SK-N-SH treated with all-trans-retinoic acid at 6 μM for 48 hours (cell line): ENCODE data around the gene CDHR3.

ENCODE experiments used
- ATAC-seq: fragments of 200-7000 bp; cut with Tn5 transposase; 3 replicates; pipeline ENCODE4 v1.9.1; 2020; ENCODE audit warnings: mild to moderate bottlenecking, moderate library complexity
- CSDC2 ChIP-seq: fragments of 250-450 bp; sonication (Bioruptor Pico); IDR thresholded peaks from 2 replicates; pipeline ENCODE4 v1.5.0; 2020; ENCODE audit warnings: mild to moderate bottlenecking, moderate library complexity
- ESRRG ChIP-seq: fragments of 250-450 bp; sonication (Bioruptor Pico); IDR thresholded peaks from 2 replicates; pipeline ENCODE4 v1.6.1; 2021; ENCODE audit warnings: mild to moderate bottlenecking
- GLIS3 ChIP-seq: fragments of 250-450 bp; sonication (Bioruptor Pico); IDR thresholded peaks from 2 replicates; pipeline ENCODE4 v1.5.0; 2020; ENCODE audit warnings: mild to moderate bottlenecking, moderate library complexity
- ISL1 ChIP-seq: fragments of 250-450 bp; sonication (Bioruptor Pico); IDR thresholded peaks from 2 replicates; pipeline ENCODE4 v2.1.2; 2022; ENCODE audit warnings: mild to moderate bottlenecking, moderate library complexity
- OSR1 ChIP-seq: fragments of 250-450 bp; sonication (Bioruptor Pico); IDR thresholded peaks from 2 replicates; pipeline ENCODE4 v1.8.0; 2022; ENCODE audit warnings: moderate library complexity, mild to moderate bottlenecking, inconsistent platforms
- PPARA ChIP-seq: fragments of 250-450 bp; sonication (Bioruptor Pico); IDR thresholded peaks from 2 replicates; pipeline ENCODE4 v1.5.0; 2020; ENCODE audit warnings: mild to moderate bottlenecking, borderline replicate concordance
- RARB ChIP-seq: fragments of 250-450 bp; sonication (Bioruptor Pico); IDR thresholded peaks from 2 replicates; pipeline ENCODE4 v1.8.0; 2021; ENCODE audit warnings: mild to moderate bottlenecking, moderate library complexity
- SNAI2 ChIP-seq: fragments of 250-450 bp; sonication (Bioruptor Pico); IDR thresholded peaks from 2 replicates; pipeline ENCODE4 v1.5.0; 2020; ENCODE audit warnings: mild to moderate bottlenecking, moderate library complexity
- TCF4 ChIP-seq: fragments of 250-450 bp; sonication (Bioruptor Pico); IDR thresholded peaks from 2 replicates; pipeline ENCODE4 v1.8.0; 2021; ENCODE audit warnings: mild to moderate bottlenecking, moderate library complexity, borderline replicate concordance
- TOX ChIP-seq: fragments of 250-450 bp; sonication (Bioruptor Pico); IDR thresholded peaks from 2 replicates; pipeline ENCODE4 v1.8.0; 2021; ENCODE audit warnings: mild to moderate bottlenecking, moderate library complexity, borderline replicate concordance
- ZC3H10 ChIP-seq: fragments of 250-450 bp; sonication (Bioruptor Pico); IDR thresholded peaks from 2 replicates; pipeline ENCODE4 v1.5.1; 2021; ENCODE audit warnings: mild to moderate bottlenecking, moderate library complexity
- ZFP3 ChIP-seq: fragments of 250-450 bp; sonication (Bioruptor Pico); IDR thresholded peaks from 2 replicates; pipeline ENCODE4 v1.5.0; 2020; ENCODE audit warnings: mild to moderate bottlenecking, moderate library complexity
- ZFP30 ChIP-seq: fragments of 450-650 bp; formaldehyde crosslinking; IDR thresholded peaks from 2 replicates; pipeline ENCODE4 v1.5.0; 2022; ENCODE audit warnings: mild to moderate bottlenecking, moderate library complexity
- ZNF565 ChIP-seq: fragments of 450-650 bp; formaldehyde crosslinking; conservative IDR thresholded peaks from 2 replicates; pipeline ENCODE4 v1.5.0; 2020; ENCODE audit warnings: low read depth, mild to moderate bottlenecking, moderate library complexity
- ZNF70 ChIP-seq: fragments of 450-650 bp; formaldehyde crosslinking; IDR thresholded peaks from 2 replicates; pipeline ENCODE4 v1.5.0; 2020; ENCODE audit warnings: mild to moderate bottlenecking, moderate library complexity
- ZNF8 ChIP-seq: fragments of 450-650 bp; formaldehyde crosslinking; IDR thresholded peaks from 2 replicates; pipeline ENCODE4 v1.5.0; 2020; ENCODE audit warnings: mild to moderate bottlenecking, moderate library complexity
- TF ChIP-seq, protein P1 (sequence below): fragments of 250-450 bp; sonication (Bioruptor Pico); IDR thresholded peaks from 2 replicates; pipeline ENCODE4 v1.8.0; 2021; ENCODE audit warnings: low read depth, mild to moderate bottlenecking, moderate library complexity, borderline replicate concordance
- TF ChIP-seq, protein P2 (sequence below): fragments of 250-450 bp; sonication (Bioruptor Pico); IDR thresholded peaks from 2 replicates; pipeline ENCODE4 v1.5.1; 2021; ENCODE audit warnings: mild to moderate bottlenecking, moderate library complexity
- TF ChIP-seq, protein P3 (sequence below): fragments of 250-450 bp; sonication (Bioruptor Pico); IDR thresholded peaks from 2 replicates; pipeline ENCODE4 v1.5.0; 2020; ENCODE audit warnings: mild to moderate bottlenecking, moderate library complexity
- TF ChIP-seq, protein P4 (sequence below): fragments of 250-450 bp; sonication (Bioruptor Pico); IDR thresholded peaks from 2 replicates; pipeline ENCODE4 v1.8.0; 2020; ENCODE audit warnings: mild to moderate bottlenecking, moderate library complexity, borderline replicate concordance
- TF ChIP-seq, protein P5 (sequence below): fragments of 250-450 bp; sonication (Bioruptor Pico); IDR thresholded peaks from 2 replicates; pipeline ENCODE4 v1.5.1; 2020; ENCODE audit warnings: low read depth, mild to moderate bottlenecking, moderate library complexity

Gene CDHR3

DNA sequence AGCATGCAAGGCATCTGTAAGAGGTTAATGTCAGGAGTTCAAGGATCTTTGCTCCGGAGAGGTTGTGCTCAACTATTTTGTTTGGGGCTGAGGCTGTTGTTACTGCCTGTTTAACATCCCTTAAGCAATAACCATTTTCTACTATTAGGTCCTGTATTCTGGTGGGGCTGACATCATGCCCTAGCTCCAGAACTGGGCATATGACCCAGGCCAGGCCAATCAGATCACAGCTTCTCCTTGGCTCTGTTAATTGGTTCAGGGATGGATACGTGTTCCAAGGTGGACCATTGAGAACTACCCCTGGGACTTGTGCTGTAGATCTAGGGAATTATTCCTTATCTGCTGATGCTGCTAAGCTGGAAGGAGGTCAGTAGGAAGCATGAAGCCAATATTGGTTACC, 82.1 kb downstream of the CDHR3 start:
- TF ChIP-seq TCF4 (CRISPR knock-in tag) (no peak), ISL1 (CRISPR knock-in tag) (no peak), RARB (no peak), PPARA (CRISPR knock-in tag) (no peak), ZNF565 (CRISPR knock-in tag) (no peak), ESRRG (CRISPR knock-in tag) (no peak), SNAI2 (CRISPR knock-in tag) (no peak)
- TF ChIP-seq, protein P1, sequence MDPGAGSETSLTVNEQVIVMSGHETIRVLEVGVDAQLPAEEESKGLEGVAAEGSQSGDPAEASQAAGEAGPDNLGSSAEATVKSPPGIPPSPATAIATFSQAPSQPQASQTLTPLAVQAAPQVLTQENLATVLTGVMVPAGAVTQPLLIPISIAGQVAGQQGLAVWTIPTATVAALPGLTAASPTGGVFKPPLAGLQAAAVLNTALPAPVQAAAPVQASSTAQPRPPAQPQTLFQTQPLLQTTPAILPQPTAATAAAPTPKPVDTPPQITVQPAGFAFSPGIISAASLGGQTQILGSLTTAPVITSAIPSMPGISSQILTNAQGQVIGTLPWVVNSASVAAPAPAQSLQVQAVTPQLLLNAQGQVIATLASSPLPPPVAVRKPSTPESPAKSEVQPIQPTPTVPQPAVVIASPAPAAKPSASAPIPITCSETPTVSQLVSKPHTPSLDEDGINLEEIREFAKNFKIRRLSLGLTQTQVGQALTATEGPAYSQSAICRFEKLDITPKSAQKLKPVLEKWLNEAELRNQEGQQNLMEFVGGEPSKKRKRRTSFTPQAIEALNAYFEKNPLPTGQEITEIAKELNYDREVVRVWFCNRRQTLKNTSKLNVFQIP (CRISPR knock-in tag), result no peak
- TF ChIP-seq, protein P2, sequence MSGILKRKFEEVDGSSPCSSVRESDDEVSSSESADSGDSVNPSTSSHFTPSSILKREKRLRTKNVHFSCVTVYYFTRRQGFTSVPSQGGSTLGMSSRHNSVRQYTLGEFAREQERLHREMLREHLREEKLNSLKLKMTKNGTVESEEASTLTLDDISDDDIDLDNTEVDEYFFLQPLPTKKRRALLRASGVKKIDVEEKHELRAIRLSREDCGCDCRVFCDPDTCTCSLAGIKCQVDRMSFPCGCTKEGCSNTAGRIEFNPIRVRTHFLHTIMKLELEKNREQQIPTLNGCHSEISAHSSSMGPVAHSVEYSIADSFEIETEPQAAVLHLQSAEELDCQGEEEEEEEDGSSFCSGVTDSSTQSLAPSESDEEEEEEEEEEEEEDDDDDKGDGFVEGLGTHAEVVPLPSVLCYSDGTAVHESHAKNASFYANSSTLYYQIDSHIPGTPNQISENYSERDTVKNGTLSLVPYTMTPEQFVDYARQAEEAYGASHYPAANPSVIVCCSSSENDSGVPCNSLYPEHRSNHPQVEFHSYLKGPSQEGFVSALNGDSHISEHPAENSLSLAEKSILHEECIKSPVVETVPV, result no peak
- TF ChIP-seq, all 23 proteins: peak for 0
- peak; percentile 8 for ATAC-seq

DNA sequence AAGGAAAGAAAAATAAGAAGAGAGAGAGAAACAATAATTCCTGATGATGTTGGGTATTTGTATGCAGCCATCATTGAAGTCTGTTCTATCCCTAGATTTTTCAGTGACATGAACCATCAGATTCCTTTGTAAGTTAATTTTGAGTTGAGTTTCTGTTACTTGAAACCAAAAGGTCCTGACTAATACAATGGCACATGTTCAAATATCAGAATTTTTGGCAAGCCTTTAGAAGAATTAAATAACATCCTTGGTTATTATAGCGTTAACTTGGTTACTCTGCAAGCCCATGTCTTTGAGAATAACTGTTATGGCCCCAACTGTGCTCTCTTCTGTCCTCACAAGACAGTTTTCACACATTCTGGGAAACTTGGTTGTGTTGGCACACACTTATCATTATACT, 82.5 kb downstream of the CDHR3 start:
- TF ChIP-seq, protein P3, sequence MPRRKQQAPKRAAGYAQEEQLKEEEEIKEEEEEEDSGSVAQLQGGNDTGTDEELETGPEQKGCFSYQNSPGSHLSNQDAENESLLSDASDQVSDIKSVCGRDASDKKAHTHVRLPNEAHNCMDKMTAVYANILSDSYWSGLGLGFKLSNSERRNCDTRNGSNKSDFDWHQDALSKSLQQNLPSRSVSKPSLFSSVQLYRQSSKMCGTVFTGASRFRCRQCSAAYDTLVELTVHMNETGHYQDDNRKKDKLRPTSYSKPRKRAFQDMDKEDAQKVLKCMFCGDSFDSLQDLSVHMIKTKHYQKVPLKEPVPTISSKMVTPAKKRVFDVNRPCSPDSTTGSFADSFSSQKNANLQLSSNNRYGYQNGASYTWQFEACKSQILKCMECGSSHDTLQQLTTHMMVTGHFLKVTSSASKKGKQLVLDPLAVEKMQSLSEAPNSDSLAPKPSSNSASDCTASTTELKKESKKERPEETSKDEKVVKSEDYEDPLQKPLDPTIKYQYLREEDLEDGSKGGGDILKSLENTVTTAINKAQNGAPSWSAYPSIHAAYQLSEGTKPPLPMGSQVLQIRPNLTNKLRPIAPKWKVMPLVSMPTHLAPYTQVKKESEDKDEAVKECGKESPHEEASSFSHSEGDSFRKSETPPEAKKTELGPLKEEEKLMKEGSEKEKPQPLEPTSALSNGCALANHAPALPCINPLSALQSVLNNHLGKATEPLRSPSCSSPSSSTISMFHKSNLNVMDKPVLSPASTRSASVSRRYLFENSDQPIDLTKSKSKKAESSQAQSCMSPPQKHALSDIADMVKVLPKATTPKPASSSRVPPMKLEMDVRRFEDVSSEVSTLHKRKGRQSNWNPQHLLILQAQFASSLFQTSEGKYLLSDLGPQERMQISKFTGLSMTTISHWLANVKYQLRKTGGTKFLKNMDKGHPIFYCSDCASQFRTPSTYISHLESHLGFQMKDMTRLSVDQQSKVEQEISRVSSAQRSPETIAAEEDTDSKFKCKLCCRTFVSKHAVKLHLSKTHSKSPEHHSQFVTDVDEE (CRISPR knock-in tag), result no peak
- peak; percentile 43 for TF ChIP-seq ISL1 (CRISPR knock-in tag)
- ATAC-seq, result peak; percentile 38

DNA sequence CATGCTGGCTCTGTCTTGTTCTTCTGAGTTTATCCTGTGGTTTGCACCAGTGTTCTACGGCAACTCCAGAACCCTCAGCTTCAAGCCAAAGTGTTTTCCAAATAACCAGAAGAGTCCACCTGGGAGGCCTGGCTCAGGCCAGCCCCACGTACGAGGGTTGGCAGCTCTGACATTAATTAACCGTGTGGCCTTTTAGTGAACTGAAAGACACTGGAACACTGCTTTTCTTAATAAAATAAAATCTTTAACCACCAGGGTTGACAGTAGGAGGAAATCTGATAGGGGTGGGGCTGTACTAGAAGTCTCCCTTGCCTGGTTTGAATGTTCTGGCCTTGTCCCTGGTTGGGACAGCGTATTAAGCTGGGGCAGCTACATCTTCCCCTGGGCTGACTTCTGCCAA, 84.1 kb downstream of the CDHR3 start:
- ATAC-seq, result no peak
- TF ChIP-seq ZNF70 (no peak), ISL1 (CRISPR knock-in tag) (no peak), RARB (no peak), SNAI2 (CRISPR knock-in tag) (no peak), ZFP30 (CRISPR knock-in tag) (no peak), ZC3H10 (CRISPR knock-in tag) (no peak), TOX (CRISPR knock-in tag) (no peak), TCF4 (CRISPR knock-in tag) (no peak), ZFP3 (CRISPR knock-in tag) (no peak), ZNF8 (CRISPR knock-in tag) (no peak), CSDC2 (no peak), ZNF565 (CRISPR knock-in tag) (no peak), OSR1 (CRISPR knock-in tag) (no peak), GLIS3 (CRISPR knock-in tag) (no peak), PPARA (CRISPR knock-in tag) (no peak)
- TF ChIP-seq, protein P2, result no peak
- TF ChIP-seq, protein P3 (CRISPR knock-in tag), result no peak
- TF ChIP-seq, protein P1 (CRISPR knock-in tag), result no peak
- TF ChIP-seq, protein P4, sequence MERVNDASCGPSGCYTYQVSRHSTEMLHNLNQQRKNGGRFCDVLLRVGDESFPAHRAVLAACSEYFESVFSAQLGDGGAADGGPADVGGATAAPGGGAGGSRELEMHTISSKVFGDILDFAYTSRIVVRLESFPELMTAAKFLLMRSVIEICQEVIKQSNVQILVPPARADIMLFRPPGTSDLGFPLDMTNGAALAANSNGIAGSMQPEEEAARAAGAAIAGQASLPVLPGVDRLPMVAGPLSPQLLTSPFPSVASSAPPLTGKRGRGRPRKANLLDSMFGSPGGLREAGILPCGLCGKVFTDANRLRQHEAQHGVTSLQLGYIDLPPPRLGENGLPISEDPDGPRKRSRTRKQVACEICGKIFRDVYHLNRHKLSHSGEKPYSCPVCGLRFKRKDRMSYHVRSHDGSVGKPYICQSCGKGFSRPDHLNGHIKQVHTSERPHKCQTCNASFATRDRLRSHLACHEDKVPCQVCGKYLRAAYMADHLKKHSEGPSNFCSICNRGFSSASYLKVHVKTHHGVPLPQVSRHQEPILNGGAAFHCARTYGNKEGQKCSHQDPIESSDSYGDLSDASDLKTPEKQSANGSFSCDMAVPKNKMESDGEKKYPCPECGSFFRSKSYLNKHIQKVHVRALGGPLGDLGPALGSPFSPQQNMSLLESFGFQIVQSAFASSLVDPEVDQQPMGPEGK (CRISPR knock-in tag), result no peak
- TF ChIP-seq, protein P5, sequence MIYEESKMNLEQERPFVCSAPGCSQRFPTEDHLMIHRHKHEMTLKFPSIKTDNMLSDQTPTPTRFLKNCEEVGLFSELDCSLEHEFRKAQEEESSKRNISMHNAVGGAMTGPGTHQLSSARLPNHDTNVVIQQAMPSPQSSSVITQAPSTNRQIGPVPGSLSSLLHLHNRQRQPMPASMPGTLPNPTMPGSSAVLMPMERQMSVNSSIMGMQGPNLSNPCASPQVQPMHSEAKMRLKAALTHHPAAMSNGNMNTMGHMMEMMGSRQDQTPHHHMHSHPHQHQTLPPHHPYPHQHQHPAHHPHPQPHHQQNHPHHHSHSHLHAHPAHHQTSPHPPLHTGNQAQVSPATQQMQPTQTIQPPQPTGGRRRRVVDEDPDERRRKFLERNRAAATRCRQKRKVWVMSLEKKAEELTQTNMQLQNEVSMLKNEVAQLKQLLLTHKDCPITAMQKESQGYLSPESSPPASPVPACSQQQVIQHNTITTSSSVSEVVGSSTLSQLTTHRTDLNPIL, result no peak
- TF ChIP-seq, all 23 proteins: peak for 0
